ENCODE data around the gene SGCE.

The SGCE gene

DNA sequence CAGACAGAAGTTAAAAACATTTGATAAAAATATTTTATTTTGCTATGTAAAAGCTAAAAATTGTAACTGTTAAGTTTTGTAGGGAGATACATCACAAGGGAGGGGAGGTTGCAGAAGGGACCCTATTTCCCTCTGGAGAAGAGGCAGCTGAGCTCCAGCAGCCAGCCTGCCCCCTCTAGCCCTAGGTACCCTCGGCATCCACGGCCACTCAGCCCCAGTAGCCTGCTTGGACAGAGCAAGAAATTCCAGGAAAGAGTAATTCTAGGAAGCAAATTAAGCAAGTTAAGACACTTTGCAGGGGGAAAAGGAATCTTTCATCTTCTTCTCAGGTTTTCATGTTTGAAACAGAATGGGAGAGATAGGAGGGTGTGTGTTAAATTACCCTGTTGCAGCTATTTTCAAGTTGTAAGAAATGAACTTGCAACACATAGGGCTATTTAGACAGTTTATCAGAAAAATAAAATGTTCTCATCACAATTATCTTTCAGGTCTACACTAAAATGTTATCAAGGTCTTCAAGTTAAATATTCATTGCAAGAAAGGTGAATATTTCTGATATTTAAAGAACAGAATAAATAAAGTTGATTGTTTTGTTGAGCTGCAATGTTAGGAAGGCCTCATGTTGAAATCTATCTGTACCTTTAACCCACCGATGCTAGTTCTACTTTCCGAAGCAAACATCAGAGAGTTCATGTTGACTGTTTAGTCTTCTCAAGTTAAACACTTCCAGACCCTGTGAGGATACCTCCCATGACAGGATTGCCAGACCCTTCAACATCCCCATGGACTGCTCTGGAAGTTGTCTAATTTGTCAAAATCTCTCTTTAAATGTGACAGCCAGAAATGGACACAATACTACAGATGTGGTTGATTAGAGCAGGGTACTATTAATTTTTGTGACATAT, 5.5 kb downstream of the SGCE start (continued):
- TF ChIP-seq ZFP3 (tag by site-specific recombination; IDR thresholded peaks at IDR 0.05; ENCODE audit: low read depth) (no peak), ZNF121 (tag by site-specific recombination; IDR thresholded peaks at IDR 0.05) (no peak), ZBTB21 (tag by site-specific recombination; IDR thresholded peaks at IDR 0.05) (no peak), HOXA7 (CRISPR knock-in tag; IDR thresholded peaks at IDR 0.05; ENCODE audit: borderline replicate concordance) (no peak), ZNF837 (tag by site-specific recombination; IDR thresholded peaks at IDR 0.05) (no peak), ZNF513 (tag by site-specific recombination; IDR thresholded peaks at IDR 0.05) (no peak), ZNF398 (tag by site-specific recombination; IDR thresholded peaks at IDR 0.05) (no peak), ZNF175 (tag by site-specific recombination; IDR thresholded peaks at IDR 0.05) (no peak)

DNA sequence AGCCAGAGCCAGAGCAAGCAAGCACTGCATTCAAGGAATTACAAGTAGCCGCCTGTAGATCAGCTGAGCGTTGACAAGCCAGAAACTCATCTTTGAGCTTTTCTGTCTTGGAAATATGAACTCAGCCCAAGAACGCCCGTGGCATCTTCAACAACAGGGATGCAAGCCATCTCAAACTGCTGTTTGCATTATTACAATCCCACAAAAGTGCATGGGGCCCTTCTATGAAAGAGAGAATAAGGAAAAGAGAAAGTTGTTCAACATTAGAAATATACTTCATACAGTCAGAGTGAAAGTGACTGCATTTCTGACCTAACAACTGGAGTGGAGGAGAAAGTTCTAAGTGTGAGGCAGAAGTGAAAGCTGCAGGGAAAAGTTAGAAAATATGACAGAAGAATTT, 6.5 kb downstream of the SGCE start:
- H3K36me3 ChIP-seq (ENCODE audit: control insufficient read depth in 2 of 2, insufficient read depth in 1 of 2, low read length in 2 of 2) = no peaks in the 10 kb centered on the region
- no peaks in the 10 kb centered on the region for H3K9me3 ChIP-seq (ENCODE audit: control insufficient read depth, insufficient read depth, low read depth, low read length)
- ChIA-PET POLR2A (no interaction called here), CTCF (no interaction called here)
- no peak overlapping the region for H3K4me3 ChIP-seq (ENCODE audit: low read depth, low read length)
- H3K4me1 ChIP-seq (ENCODE audit: control insufficient read depth, insufficient read depth, low read length) = peaks cover 28% of the 10 kb centered on the region
- H3K27ac ChIP-seq (ENCODE audit: extremely low read depth, low read depth, low read length) = no peak overlapping the region
- TF ChIP-seq ZNF19 (tag by site-specific recombination; IDR thresholded peaks at IDR 0.05; ENCODE audit: low read depth) = no peak
- TF ChIP-seq PRDM1 (tag by site-specific recombination; IDR thresholded peaks at IDR 0.05) = peak; percentile 99

DNA sequence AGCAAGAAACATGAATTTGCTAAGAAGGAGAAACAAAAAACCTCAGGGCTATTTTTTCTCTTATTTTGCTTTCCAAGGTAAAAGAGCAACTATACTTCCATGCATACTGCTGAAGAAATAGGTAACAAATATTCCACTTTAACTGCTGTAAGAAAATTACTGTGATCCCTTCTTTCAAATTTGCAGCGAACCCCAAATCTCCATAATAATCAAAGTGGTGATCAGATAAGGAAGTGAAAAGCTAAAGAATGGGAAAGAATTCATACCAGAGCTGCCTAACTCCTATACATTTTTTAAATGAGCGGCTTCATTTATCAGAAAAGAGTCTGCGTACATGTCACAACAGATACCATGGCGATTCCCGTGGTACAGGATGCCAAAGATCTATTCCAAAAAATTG, 7.2 kb downstream of the SGCE start:
- Histone ChIP-seq H3K4me3 (ENCODE audit: low read depth, low read length) (no peak overlapping the region), H3K36me3 (ENCODE audit: control insufficient read depth in 2 of 2, insufficient read depth in 1 of 2, low read length in 2 of 2) (no peaks in the 10 kb centered on the region), H3K4me1 (ENCODE audit: control insufficient read depth, insufficient read depth, low read length) (peaks cover 23% of the 10 kb centered on the region), H3K27ac (ENCODE audit: extremely low read depth, low read depth, low read length) (no peak overlapping the region), H3K9me3 (ENCODE audit: control insufficient read depth, insufficient read depth, low read depth, low read length) (no peaks in the 10 kb centered on the region)
- ChIA-PET POLR2A (no interaction called here), CTCF (no interaction called here)
- no peak for TF ChIP-seq ZNF610 (tag by site-specific recombination; IDR thresholded peaks at IDR 0.05; ENCODE audit: borderline replicate concordance)
- TF ChIP-seq, protein P1, sequence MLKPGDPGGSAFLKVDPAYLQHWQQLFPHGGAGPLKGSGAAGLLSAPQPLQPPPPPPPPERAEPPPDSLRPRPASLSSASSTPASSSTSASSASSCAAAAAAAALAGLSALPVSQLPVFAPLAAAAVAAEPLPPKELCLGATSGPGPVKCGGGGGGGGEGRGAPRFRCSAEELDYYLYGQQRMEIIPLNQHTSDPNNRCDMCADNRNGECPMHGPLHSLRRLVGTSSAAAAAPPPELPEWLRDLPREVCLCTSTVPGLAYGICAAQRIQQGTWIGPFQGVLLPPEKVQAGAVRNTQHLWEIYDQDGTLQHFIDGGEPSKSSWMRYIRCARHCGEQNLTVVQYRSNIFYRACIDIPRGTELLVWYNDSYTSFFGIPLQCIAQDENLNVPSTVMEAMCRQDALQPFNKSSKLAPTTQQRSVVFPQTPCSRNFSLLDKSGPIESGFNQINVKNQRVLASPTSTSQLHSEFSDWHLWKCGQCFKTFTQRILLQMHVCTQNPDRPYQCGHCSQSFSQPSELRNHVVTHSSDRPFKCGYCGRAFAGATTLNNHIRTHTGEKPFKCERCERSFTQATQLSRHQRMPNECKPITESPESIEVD (tag by site-specific recombination; IDR thresholded peaks at IDR 0.05) = 0 out of 2 replicates have a peak, but pooled peaks have one; percentile 2

DNA sequence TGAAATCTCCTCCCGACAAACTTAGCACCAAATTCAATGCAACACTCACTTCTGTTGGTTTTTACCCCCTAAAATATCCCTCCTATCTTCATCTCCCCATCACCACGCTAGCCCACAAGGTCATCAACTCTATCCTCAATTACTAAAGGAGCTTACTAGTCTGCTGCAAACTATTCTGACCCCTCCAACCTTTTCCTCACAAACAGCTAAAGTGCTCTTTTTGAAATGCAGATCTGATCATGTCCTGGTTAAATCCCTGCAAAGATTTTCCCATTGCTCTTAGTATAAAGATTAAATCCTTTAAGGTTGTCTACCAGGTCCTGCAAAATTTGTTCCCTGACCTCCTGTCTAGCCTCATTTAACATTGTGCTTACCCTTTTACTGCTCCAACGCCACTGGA, 8.6 kb downstream of the SGCE start:
- Histone ChIP-seq H3K9me3 (ENCODE audit: control insufficient read depth, insufficient read depth, low read depth, low read length) (no peaks in the 10 kb centered on the region), H3K36me3 (ENCODE audit: control insufficient read depth in 2 of 2, insufficient read depth in 1 of 2, low read length in 2 of 2) (no peaks in the 10 kb centered on the region), H3K27ac (ENCODE audit: extremely low read depth, low read depth, low read length) (no peak overlapping the region), H3K4me1 (ENCODE audit: control insufficient read depth, insufficient read depth, low read length) (peaks cover 12% of the 10 kb centered on the region), H3K4me3 (ENCODE audit: low read depth, low read length) (no peak overlapping the region)
- ChIA-PET CTCF (interaction anchor here (0.7 to 0.9 kb wide), 2 partner anchors 8 to 288 kb away, joined by 3 to 5 read pairs; partner anchors contain the start of gene SGCE), POLR2A (no interaction called here)
- TF ChIP-seq ELK4 (IDR thresholded peaks at IDR 0.05; ENCODE audit: borderline replicate concordance, low read depth, low read length) (no peak), ZNF404 (tag by site-specific recombination; IDR thresholded peaks at IDR 0.05) (no peak), ZNF24 (tag by site-specific recombination; IDR thresholded peaks at IDR 0.05) (no peak), ZNF521 (tag by site-specific recombination; IDR thresholded peaks at IDR 0.05) (no peak), ZNF645 (tag by site-specific recombination; IDR thresholded peaks at IDR 0.05) (no peak), ZFP3 (tag by site-specific recombination; IDR thresholded peaks at IDR 0.05; ENCODE audit: low read depth) (no peak), ZNF548 (tag by site-specific recombination; IDR thresholded peaks at IDR 0.05) (no peak), ZNF768 (tag by site-specific recombination; IDR thresholded peaks at IDR 0.05) (no peak), ZNF211 (tag by site-specific recombination; IDR thresholded peaks at IDR 0.05; ENCODE audit: low read depth) (no peak), ZNF791 (tag by site-specific recombination; IDR thresholded peaks at IDR 0.05) (no peak), ZNF473 (tag by site-specific recombination; IDR thresholded peaks at IDR 0.05) (no peak), WT1 (tag by site-specific recombination; IDR thresholded peaks at IDR 0.05) (no peak)

All from HEK293 (cell line).